Amniotic stem cell (primary cell): ENCODE results near the gene KDM8.

Source experiments
- DNase-seq: peaks from one replicate; lab custom pipeline; 2025; lab: John Stamatoyannopoulos, UW

The KDM8 gene

DNA sequence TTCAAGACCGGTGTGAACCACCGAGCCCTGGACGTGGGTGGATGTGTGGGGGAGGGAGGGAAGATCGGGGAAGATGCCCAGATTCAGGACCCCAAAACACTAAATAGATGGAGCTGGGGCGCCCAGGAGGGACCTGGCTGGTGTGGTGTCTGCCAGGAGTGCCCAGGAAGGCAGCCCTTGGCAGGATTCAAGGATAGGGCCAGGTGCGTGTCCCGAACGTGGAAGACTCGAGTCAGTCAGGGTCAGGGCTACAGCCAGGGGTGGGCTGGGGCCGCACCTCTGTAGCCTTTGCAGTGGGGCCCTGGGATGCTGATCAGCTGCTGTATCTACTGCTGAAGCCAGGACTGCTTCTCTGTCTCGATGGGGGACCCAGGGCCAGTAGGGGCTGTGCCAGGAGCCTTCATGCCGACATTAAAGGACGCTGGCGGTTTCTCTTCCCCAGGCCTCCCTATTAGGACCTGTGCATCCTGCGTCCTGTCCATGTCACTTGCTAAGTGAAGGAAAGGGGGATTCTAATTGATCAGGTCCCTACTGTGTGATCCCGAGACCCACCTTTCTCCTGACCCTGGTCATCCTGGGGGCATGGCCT lies 13.1 kb downstream of the KDM8 start:
- DNase-seq: no peak

- peak; percentile 33 for DNase-seq
These were observed 13.9 kb downstream of the KDM8 start for GRCh38 chr16:27217256-27217655.

- no peak for DNase-seq
These were observed 15.4 kb downstream of the KDM8 start for GRCh38 chr16:27218756-27219155.

DNA sequence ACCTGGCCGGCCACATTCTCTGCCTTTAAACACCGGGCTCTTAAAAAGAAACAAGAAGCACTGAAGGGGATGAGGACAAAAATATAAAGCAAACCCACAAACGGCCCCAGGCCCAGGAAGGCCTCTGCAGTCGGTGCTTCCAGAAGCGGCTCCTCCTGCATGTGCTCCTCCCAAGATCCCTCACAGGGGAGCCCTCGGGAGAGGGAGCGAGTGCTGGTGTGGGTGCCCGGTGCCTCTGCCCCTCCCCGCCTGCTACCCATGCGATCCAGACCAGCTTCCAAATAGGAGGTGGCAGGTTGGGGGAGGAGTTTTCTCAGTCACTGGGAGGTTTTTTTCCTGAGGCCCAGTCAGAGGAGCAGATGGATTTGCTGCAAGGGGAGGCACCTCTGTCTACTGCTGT lies 15.8 kb downstream of the KDM8 start:
- no peak for DNase-seq

DNA sequence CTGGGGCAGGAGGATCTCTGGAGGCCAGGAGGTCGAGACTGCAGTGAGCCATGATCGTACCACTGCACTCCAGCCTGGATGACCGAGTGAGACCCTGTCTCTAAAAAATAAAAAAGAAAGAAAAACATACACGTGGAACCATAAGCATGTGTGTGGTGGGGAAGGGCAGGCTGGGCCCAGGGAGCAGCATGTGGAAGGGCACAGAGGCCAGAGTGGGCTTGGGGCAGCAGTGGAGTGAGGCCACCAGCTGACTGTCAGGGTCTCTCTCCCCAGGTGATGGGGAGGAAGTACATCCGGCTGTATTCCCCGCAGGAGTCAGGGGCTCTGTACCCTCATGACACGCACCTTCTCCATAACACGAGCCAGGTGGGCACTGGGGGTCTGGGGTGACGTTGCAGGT lies 16.8 kb downstream of the KDM8 start:
- DNase-seq: no peak

DNA sequence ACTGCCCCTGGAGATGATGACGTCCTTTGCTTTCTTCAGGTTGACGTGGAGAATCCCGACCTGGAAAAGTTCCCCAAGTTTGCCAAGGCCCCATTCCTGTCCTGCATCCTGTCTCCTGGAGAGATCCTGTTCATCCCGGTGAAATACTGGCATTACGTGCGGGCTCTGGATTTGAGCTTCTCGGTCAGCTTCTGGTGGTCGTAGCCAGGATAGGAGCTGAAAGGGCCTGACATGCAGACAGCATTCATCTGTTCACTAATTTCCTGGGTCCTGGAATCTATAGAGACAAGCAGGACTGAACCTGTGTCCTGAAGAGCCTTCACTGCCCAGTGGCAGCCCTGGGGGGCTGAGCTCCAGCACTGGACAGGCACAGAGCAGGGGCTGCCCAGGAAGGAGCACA lies 17.2 kb downstream of the KDM8 start:
- DNase-seq: no peak

DNA sequence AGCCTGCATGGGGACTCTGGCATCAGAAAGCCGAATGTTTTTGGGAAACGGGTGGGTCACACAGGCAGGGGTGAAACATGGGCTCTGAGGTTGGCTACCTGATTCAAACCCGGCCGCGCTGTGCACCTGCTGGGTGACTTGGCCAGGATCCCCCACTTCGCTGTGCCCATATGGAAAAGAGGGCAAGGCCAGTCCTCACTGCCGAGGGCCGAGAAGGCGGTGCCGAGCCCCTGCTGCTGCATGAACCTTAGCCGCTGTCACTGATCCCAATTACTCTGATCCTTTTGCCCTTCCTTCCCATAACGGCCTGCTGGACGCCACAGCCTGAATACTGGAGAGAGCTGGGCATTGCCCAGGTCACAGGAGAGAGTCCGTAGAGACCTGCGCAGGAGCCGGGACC lies 17.7 kb downstream of the KDM8 start:
- DNase-seq: no peak

- no peak for DNase-seq
These were observed 18.4 kb downstream of the KDM8 start for GRCh38 chr16:27221576-27222248.

- DNase-seq: no peak
These were observed 19.2 kb downstream of the KDM8 start for GRCh38 chr16:27222249-27223225.

- DNase-seq: no peak
These were observed 19.9 kb downstream of the KDM8 start for GRCh38 chr16:27223226-27223610.

GRCh38 chr16:27223701-27224100 lies 20.4 kb downstream of the KDM8 start:
- DNase-seq: no peak

- DNase-seq: no peak
These were observed 21.0 kb downstream of the KDM8 start for GRCh38 chr16:27224271-27224737.

DNA sequence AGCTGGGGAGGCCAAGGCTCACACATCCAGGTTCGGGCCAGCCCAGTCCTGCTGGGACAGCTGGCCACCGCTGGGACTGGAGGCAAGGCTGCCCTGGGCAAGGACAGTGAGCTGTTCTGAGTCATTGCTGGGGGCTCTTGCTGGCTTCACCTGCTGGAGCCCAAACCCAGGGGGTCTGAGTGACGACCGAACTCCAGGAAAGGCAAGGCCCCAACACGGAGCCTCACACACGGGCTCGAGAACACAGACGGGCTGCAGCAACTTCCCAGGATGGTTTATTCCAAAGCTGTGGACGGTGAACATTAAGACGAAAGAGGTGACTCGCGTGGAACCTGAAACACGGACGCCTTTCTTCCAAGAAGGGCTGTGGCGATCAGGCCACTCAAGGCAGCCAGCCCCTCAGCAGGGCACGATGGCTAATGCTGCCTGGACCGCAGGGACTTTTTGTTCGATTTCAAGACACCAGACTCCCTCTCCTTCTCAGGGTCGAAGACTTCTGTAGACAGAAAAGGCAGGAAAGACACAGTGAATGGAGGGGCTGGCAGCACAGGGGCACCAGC lies 21.5 kb downstream of the KDM8 start:
- DNase-seq: no peak

DNA sequence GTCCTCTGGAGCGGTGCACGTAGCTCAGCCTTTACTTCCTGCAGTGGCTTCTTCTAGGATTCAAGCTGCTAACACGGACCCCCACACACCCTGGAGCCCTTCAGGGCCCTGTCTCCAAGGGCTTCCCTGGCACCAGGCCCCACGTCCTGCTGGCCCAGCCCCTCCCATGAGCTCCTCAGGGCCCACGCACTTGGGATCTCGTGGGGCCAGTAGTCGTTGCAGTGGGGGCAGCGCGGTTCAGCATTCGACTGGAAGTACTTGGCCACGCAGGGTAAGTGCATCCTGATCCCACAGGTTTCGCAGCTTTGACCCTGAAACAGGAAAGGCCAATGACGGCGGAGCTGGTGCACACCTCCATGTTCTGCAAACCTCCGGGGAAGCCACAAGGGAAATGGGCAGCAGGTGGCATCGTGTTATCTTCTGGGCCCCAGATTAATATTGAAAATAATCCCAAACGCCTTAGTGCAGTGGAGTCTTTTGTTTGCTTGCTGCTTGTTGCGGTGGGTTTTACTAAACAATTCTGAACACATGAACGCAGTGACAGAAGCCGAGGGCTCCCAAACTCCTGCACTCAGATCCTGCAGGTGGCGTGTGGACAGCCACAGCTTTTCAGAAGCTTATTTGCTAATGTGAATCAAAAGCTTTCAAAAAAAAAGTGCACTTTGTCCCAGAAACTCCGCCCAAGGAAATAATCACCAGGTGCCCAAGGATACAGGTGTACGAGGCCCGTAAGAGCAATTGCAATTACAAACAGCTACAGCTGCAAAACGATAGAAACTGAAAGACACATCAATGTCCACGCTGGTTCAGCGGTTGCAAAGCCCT lies 22.4 kb downstream of the KDM8 start:
- DNase-seq: no peak

- DNase-seq: no peak
These were observed 23.1 kb downstream of the KDM8 start for GRCh38 chr16:27226476-27226875.

GRCh38 chr16:27226976-27227705 lies 23.8 kb downstream of the KDM8 start:
- no peak for DNase-seq

- no peak for DNase-seq
These were observed 24.7 kb downstream of the KDM8 start for GRCh38 chr16:27228045-27228444.

DNA sequence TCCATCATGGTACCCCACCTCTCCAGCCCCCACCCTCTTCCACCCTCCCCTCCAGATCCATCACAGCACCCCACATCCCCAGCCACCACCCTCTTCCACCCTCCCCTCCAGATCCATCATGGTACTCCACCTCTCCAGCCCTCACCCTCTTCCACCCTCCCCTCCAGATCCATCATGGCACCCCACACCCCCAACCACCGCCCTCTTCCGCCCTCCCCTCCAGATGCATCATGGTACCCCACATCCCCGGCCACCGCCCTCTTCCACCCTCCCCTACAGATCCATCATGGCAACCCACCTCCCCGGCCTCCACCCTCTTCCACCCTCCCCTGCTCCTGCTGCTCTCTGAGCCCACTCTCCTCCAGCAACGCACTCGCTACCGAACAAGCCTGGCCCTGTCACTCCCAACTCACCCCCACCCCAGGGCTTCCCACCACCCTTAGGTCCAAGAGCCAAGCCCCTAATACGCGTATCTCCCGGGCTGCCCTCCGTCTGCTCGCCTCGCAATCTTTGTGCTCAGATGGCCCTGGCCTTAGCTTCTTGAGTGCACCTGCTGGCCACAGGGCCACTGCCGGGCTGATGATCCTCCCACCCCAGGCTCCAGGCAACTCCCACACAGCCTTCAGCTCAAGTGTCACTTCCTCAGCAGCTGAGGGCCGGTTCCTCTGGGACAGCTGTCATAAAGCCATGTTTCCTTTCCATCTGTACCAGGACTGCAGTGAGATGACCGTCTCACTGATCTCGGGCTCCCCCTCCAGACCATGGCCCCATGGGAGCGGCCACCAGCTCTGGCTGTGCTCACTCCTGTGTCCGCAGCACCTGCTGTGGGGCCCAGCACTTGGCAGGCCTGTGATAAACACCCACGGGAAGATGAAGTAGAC lies 25.5 kb downstream of the KDM8 start:
- DNase-seq: no peak

GRCh38 chr16:27229891-27230470 lies 26.7 kb downstream of the KDM8 start:
- DNase-seq: no peak
